DND-41 (cell line): ENCODE results near the gene GON4L.

Experiments
- ATAC-seq: fragments of 200-7000 bp; cut with Tn5 transposase; 3 replicates; pipeline ENCODE4 v1.9.1; 2021; ENCODE audit warnings: low read depth; ENCODE audit not compliant: insufficient read depth
- DNase-seq: peaks from one replicate; pipeline ENCODE4 v3.0.0-alpha.2; 2020
- H2AFZ ChIP-seq: 2 replicates; pipeline ENCODE4 v1.6.0; 2012; ENCODE audit warnings: low read depth, low read length
- H3K27ac ChIP-seq: 2 replicates; pipeline ENCODE4 v1.5.1; 2012; ENCODE audit warnings: low read length, inconsistent platforms
- H3K27me3 ChIP-seq: fragments of 200-600 bp; sonication (generic); 2 replicates; pipeline ENCODE4 v1.6.0; 2012; ENCODE audit warnings: low read length, mild to moderate bottlenecking, inconsistent platforms; ENCODE audit not compliant: insufficient read depth, poor library complexity
- H3K36me3 ChIP-seq: 2 replicates; pipeline ENCODE4 v1.5.1; 2012; ENCODE audit warnings: low read length, inconsistent platforms; ENCODE audit not compliant: insufficient read depth
- H3K4me1 ChIP-seq: 2 replicates; pipeline ENCODE4 v1.5.1; 2012; ENCODE audit warnings: mild to moderate bottlenecking, low read length; ENCODE audit not compliant: insufficient read depth
- H3K4me2 ChIP-seq: 2 replicates; pipeline ENCODE4 v1.6.0; 2012; ENCODE audit warnings: mild to moderate bottlenecking, moderate library complexity, low read length, inconsistent platforms; ENCODE audit not compliant: insufficient read depth
- H3K4me3 ChIP-seq, 2 experiments: fragments of 200-600 bp in 1 of 2; shearing (Covaris generic) in 1 of 2; 2 replicates each; pipeline ENCODE4 v1.5.1; 2012 to 2016; ENCODE audit warnings: inconsistent platforms in 2 of 2, low read length in 2 of 2, mild to moderate bottlenecking in 2 of 2, low read depth in 1 of 2, moderate library complexity in 1 of 2
- H3K79me2 ChIP-seq: 2 replicates; pipeline ENCODE4 v1.6.0; 2012; ENCODE audit warnings: low read length, inconsistent platforms; ENCODE audit not compliant: insufficient read depth
- H3K9ac ChIP-seq: 2 replicates; pipeline ENCODE4 v1.6.0; 2012; ENCODE audit warnings: low read depth, mild to moderate bottlenecking, inconsistent platforms, low read length, moderate library complexity
- H3K9me3 ChIP-seq: 2 replicates; pipeline ENCODE4 v1.5.1; 2012; ENCODE audit warnings: low read length, moderate library complexity, mild to moderate bottlenecking, inconsistent platforms; ENCODE audit not compliant: insufficient read depth, severe bottlenecking
- H4K20me1 ChIP-seq: 2 replicates; pipeline ENCODE4 v1.6.0; 2012; ENCODE audit warnings: low read length; ENCODE audit not compliant: insufficient read depth
- CTCF ChIP-seq: IDR thresholded peaks from 2 replicates; pipeline ENCODE4 v1.5.1; 2012; ENCODE audit warnings: borderline replicate concordance, low read length, moderate library complexity, mild to moderate bottlenecking; ENCODE audit not compliant: poor library complexity, severe bottlenecking; ENCODE audit errors: extremely low read depth
- EZH2 ChIP-seq: IDR thresholded peaks from 3 replicates; pipeline ENCODE4 v1.6.1; 2012; ENCODE audit warnings: borderline replicate concordance, low read depth, mild to moderate bottlenecking, moderate library complexity, low read length, inconsistent platforms; ENCODE audit not compliant: severe bottlenecking

The GON4L gene

GRCh38 chr1:155847823-155848529 is 9.0 kb downstream of the GON4L start:
- H3K27me3 ChIP-seq, result no peaks in the 10 kb centered on the region
- ATAC-seq, result peak; percentile 31; the same call in 1 of the 3 replicates
- no peaks in the 10 kb centered on the region for H3K9me3 ChIP-seq
- no peak overlapping the region for H3K4me2 ChIP-seq
- TF ChIP-seq CTCF (no peak), EZH2 (no peak)
- peaks cover 62% of the 10 kb centered on the region for H3K36me3 ChIP-seq
- H3K27ac ChIP-seq, result no peak overlapping the region; the same call in 1 of the 2 replicates
- H3K4me3 ChIP-seq, result no peak overlapping the region
- no peak overlapping the region for H3K9ac ChIP-seq
- no peak for DNase-seq
- peaks cover 94% of the 10 kb centered on the region for H3K79me2 ChIP-seq
- H3K4me1 ChIP-seq, result peaks cover 20% of the 10 kb centered on the region
- H4K20me1 ChIP-seq, result peaks cover 26% of the 10 kb centered on the region; the same call in 1 of the 2 replicates
- no peak overlapping the region for H2AFZ ChIP-seq

GRCh38 chr1:155844860-155845421 is 12.1 kb downstream of the GON4L start:
- DNase-seq (no peak), ATAC-seq (no peak)
- Histone ChIP-seq H3K36me3 (peaks cover 50% of the 10 kb centered on the region), H3K4me1 (peaks cover 8% of the 10 kb centered on the region), H3K27me3 (no peaks in the 10 kb centered on the region), H2AFZ (no peak overlapping the region), H4K20me1 (peaks cover 28% of the 10 kb centered on the region; the same call in 1 of the 2 replicates), H3K27ac (no peak overlapping the region), H3K4me2 (no peak overlapping the region), H3K79me2 (peaks cover 93% of the 10 kb centered on the region), H3K9me3 (no peaks in the 10 kb centered on the region), H3K9ac (no peak overlapping the region), H3K4me3 (no peak overlapping the region)
- TF ChIP-seq CTCF, result no peak
- TF ChIP-seq EZH2, result no peak

- no peak overlapping the region for H3K4me3 ChIP-seq
- no peak overlapping the region for H2AFZ ChIP-seq
- H4K20me1 ChIP-seq, result peaks cover 21% of the 10 kb centered on the region; the same call in 1 of the 2 replicates
- no peak overlapping the region for H3K4me2 ChIP-seq
- H3K4me1 ChIP-seq, result no peaks in the 10 kb centered on the region
- no peak overlapping the region for H3K9ac ChIP-seq
- DNase-seq (no peak), ATAC-seq (no peak)
- TF ChIP-seq EZH2 (no peak), CTCF (no peak)
- H3K27me3 ChIP-seq, result no peaks in the 10 kb centered on the region
- no peak overlapping the region for H3K27ac ChIP-seq
- H3K36me3 ChIP-seq, result peaks cover 31% of the 10 kb centered on the region
- H3K79me2 ChIP-seq, result peaks cover 77% of the 10 kb centered on the region
- H3K9me3 ChIP-seq, result no peaks in the 10 kb centered on the region
These were observed 16.6 kb downstream of the GON4L start for GRCh38 chr1:155840386-155840785.
